ENCODE results near the gene FANCI.

- peak; percentile 97 for TF ChIP-seq CTCF (IDR thresholded peaks at IDR 0.05; ENCODE audit: borderline replicate concordance, extremely low read depth, low read length, poor library complexity, severe bottlenecking)
- TF ChIP-seq EZH2 (IDR thresholded peaks at IDR 0.05; ENCODE audit: borderline replicate concordance, low read depth, low read length, severe bottlenecking): no peak
These were observed 36.9 kb upstream of the FANCI start for GRCh38 chr15:89206908-89207331.

Measured in DND-41 (cell line).